SK-N-SH treated with all-trans-retinoic acid at 6 μM for 48 hours (cell line): ENCODE data around the gene FAM228A.
"Not testable (repeated sequence)": the region's sequence is repeated elsewhere in the genome, so short reads cannot be mapped to it uniquely, and the experiment has no call there.

Source experiments
- ATAC-seq: fragments of 200-7000 bp; cut with Tn5 transposase; 3 replicates; pipeline ENCODE4 v1.9.1; 2020; ENCODE audit warnings: mild to moderate bottlenecking, moderate library complexity
- ARNTL ChIP-seq: fragments of 450-650 bp; formaldehyde crosslinking; IDR thresholded peaks from 2 replicates; pipeline ENCODE4 v1.5.0; 2020; ENCODE audit warnings: low read depth, mild to moderate bottlenecking, moderate library complexity, borderline replicate concordance
- BACH2 ChIP-seq: fragments of 250-450 bp; sonication (Bioruptor Pico); IDR thresholded peaks from 2 replicates; pipeline ENCODE4 v1.9.0; 2021; ENCODE audit warnings: mild to moderate bottlenecking, borderline replicate concordance
- CSDC2 ChIP-seq: fragments of 250-450 bp; sonication (Bioruptor Pico); IDR thresholded peaks from 2 replicates; pipeline ENCODE4 v1.5.0; 2020; ENCODE audit warnings: mild to moderate bottlenecking, moderate library complexity
- ESRRG ChIP-seq: fragments of 250-450 bp; sonication (Bioruptor Pico); IDR thresholded peaks from 2 replicates; pipeline ENCODE4 v1.6.1; 2021; ENCODE audit warnings: mild to moderate bottlenecking
- GLIS3 ChIP-seq: fragments of 250-450 bp; sonication (Bioruptor Pico); IDR thresholded peaks from 2 replicates; pipeline ENCODE4 v1.5.0; 2020; ENCODE audit warnings: mild to moderate bottlenecking, moderate library complexity
- ISL1 ChIP-seq: fragments of 250-450 bp; sonication (Bioruptor Pico); IDR thresholded peaks from 2 replicates; pipeline ENCODE4 v2.1.2; 2022; ENCODE audit warnings: mild to moderate bottlenecking, moderate library complexity
- OSR1 ChIP-seq: fragments of 250-450 bp; sonication (Bioruptor Pico); IDR thresholded peaks from 2 replicates; pipeline ENCODE4 v1.8.0; 2022; ENCODE audit warnings: moderate library complexity, mild to moderate bottlenecking, inconsistent platforms
- PPARA ChIP-seq: fragments of 250-450 bp; sonication (Bioruptor Pico); IDR thresholded peaks from 2 replicates; pipeline ENCODE4 v1.5.0; 2020; ENCODE audit warnings: mild to moderate bottlenecking, borderline replicate concordance
- RARB ChIP-seq: fragments of 250-450 bp; sonication (Bioruptor Pico); IDR thresholded peaks from 2 replicates; pipeline ENCODE4 v1.8.0; 2021; ENCODE audit warnings: mild to moderate bottlenecking, moderate library complexity
- SNAI2 ChIP-seq: fragments of 250-450 bp; sonication (Bioruptor Pico); IDR thresholded peaks from 2 replicates; pipeline ENCODE4 v1.5.0; 2020; ENCODE audit warnings: mild to moderate bottlenecking, moderate library complexity
- TCF4 ChIP-seq: fragments of 250-450 bp; sonication (Bioruptor Pico); IDR thresholded peaks from 2 replicates; pipeline ENCODE4 v1.8.0; 2021; ENCODE audit warnings: mild to moderate bottlenecking, moderate library complexity, borderline replicate concordance
- TOX ChIP-seq: fragments of 250-450 bp; sonication (Bioruptor Pico); IDR thresholded peaks from 2 replicates; pipeline ENCODE4 v1.8.0; 2021; ENCODE audit warnings: mild to moderate bottlenecking, moderate library complexity, borderline replicate concordance
- TSHZ2 ChIP-seq: fragments of 250-450 bp; sonication (Bioruptor Pico); IDR thresholded peaks from 2 replicates; pipeline ENCODE4 v1.5.0; 2020; ENCODE audit warnings: mild to moderate bottlenecking, moderate library complexity
- ZC3H10 ChIP-seq: fragments of 250-450 bp; sonication (Bioruptor Pico); IDR thresholded peaks from 2 replicates; pipeline ENCODE4 v1.5.1; 2021; ENCODE audit warnings: mild to moderate bottlenecking, moderate library complexity
- ZFP3 ChIP-seq: fragments of 250-450 bp; sonication (Bioruptor Pico); IDR thresholded peaks from 2 replicates; pipeline ENCODE4 v1.5.0; 2020; ENCODE audit warnings: mild to moderate bottlenecking, moderate library complexity
- ZFP30 ChIP-seq: fragments of 450-650 bp; formaldehyde crosslinking; IDR thresholded peaks from 2 replicates; pipeline ENCODE4 v1.5.0; 2022; ENCODE audit warnings: mild to moderate bottlenecking, moderate library complexity
- ZNF565 ChIP-seq: fragments of 450-650 bp; formaldehyde crosslinking; conservative IDR thresholded peaks from 2 replicates; pipeline ENCODE4 v1.5.0; 2020; ENCODE audit warnings: low read depth, mild to moderate bottlenecking, moderate library complexity
- ZNF70 ChIP-seq: fragments of 450-650 bp; formaldehyde crosslinking; IDR thresholded peaks from 2 replicates; pipeline ENCODE4 v1.5.0; 2020; ENCODE audit warnings: mild to moderate bottlenecking, moderate library complexity
- ZNF8 ChIP-seq: fragments of 450-650 bp; formaldehyde crosslinking; IDR thresholded peaks from 2 replicates; pipeline ENCODE4 v1.5.0; 2020; ENCODE audit warnings: mild to moderate bottlenecking, moderate library complexity
- TF ChIP-seq, protein P1 (sequence below): fragments of 250-450 bp; sonication (Bioruptor Pico); IDR thresholded peaks from 2 replicates; pipeline ENCODE4 v1.5.1; 2020; ENCODE audit warnings: low read depth, mild to moderate bottlenecking, moderate library complexity
- TF ChIP-seq, protein P2 (sequence below): fragments of 250-450 bp; sonication (Bioruptor Pico); IDR thresholded peaks from 2 replicates; pipeline ENCODE4 v1.8.0; 2021; ENCODE audit warnings: low read depth, mild to moderate bottlenecking, moderate library complexity, borderline replicate concordance
- TF ChIP-seq, protein P3 (sequence below): fragments of 250-450 bp; sonication (Bioruptor Pico); IDR thresholded peaks from 2 replicates; pipeline ENCODE4 v1.5.1; 2021; ENCODE audit warnings: mild to moderate bottlenecking, moderate library complexity
- TF ChIP-seq, protein P4 (sequence below): fragments of 250-450 bp; sonication (Bioruptor Pico); IDR thresholded peaks from 2 replicates; pipeline ENCODE4 v1.8.0; 2020; ENCODE audit warnings: mild to moderate bottlenecking, moderate library complexity, borderline replicate concordance

Gene FAM228A

DNA sequence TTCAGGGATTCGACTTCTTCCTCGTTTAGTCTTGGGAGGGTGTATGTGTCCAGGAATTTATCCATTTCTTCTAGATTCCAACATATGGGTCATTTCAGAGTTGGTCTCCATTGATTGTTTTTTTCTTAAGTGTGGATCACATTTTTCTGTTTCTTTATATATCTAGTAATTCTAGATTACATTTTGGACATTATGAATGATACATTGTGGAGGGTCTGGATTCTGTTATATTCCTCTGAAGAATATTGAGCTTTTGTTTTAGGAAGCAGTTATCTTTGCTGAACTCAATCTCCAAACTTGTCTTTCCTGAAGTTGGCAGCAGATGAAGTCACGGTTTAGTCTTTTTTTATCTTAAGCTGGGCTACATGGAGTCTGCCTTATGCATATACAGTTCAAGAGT is 42.3 kb upstream of the FAM228A start:
- ATAC-seq, result no peak
- TF ChIP-seq BACH2 (CRISPR knock-in tag), result no peak
- TF ChIP-seq ARNTL, result no peak
- TF ChIP-seq ZFP30 (CRISPR knock-in tag), result no peak
- TF ChIP-seq ESRRG (CRISPR knock-in tag), result no peak
- no peak for TF ChIP-seq GLIS3
- TF ChIP-seq OSR1 (CRISPR knock-in tag), result no peak
- TF ChIP-seq TSHZ2 (CRISPR knock-in tag), result no peak
- no peak for TF ChIP-seq PPARA (CRISPR knock-in tag)
- TF ChIP-seq RARB (CRISPR knock-in tag), result no peak
- no peak for TF ChIP-seq TCF4 (CRISPR knock-in tag)
- TF ChIP-seq ZC3H10 (CRISPR knock-in tag), result no peak

- not testable (repeated sequence) for ATAC-seq
These were observed 34.5 kb upstream of the FAM228A start for GRCh38 chr2:24140305-24140704.

DNA sequence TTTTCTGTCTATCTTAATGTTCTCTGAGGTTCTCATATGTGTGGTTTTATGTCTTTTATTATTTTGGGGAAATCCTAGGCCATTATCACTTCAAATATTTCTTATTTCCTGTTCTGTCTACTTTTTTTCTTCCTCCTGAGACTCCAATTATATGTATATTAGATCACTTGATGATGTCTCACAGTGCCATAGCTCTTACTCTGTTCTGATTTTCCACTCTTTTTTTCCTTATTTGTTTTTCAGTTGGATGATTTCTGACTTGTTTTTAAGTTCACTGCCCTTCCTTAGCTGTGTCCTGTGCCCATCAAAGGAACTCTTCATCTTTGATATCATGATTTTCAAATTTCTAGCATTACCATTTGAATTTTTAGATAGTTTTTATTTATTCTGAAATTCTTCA is 27.5 kb upstream of the FAM228A start:
- TF ChIP-seq ESRRG (CRISPR knock-in tag), result no peak
- TF ChIP-seq ZFP30 (CRISPR knock-in tag), result no peak
- TF ChIP-seq ZNF8 (CRISPR knock-in tag), result no peak
- no peak for TF ChIP-seq ISL1 (CRISPR knock-in tag)
- TF ChIP-seq, protein P1, sequence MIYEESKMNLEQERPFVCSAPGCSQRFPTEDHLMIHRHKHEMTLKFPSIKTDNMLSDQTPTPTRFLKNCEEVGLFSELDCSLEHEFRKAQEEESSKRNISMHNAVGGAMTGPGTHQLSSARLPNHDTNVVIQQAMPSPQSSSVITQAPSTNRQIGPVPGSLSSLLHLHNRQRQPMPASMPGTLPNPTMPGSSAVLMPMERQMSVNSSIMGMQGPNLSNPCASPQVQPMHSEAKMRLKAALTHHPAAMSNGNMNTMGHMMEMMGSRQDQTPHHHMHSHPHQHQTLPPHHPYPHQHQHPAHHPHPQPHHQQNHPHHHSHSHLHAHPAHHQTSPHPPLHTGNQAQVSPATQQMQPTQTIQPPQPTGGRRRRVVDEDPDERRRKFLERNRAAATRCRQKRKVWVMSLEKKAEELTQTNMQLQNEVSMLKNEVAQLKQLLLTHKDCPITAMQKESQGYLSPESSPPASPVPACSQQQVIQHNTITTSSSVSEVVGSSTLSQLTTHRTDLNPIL (CRISPR knock-in tag), result no peak
- TF ChIP-seq ARNTL, result no peak
- no peak for TF ChIP-seq CSDC2 (CRISPR knock-in tag)
- TF ChIP-seq ZNF70 (CRISPR knock-in tag), result no peak
- TF ChIP-seq, protein P2, sequence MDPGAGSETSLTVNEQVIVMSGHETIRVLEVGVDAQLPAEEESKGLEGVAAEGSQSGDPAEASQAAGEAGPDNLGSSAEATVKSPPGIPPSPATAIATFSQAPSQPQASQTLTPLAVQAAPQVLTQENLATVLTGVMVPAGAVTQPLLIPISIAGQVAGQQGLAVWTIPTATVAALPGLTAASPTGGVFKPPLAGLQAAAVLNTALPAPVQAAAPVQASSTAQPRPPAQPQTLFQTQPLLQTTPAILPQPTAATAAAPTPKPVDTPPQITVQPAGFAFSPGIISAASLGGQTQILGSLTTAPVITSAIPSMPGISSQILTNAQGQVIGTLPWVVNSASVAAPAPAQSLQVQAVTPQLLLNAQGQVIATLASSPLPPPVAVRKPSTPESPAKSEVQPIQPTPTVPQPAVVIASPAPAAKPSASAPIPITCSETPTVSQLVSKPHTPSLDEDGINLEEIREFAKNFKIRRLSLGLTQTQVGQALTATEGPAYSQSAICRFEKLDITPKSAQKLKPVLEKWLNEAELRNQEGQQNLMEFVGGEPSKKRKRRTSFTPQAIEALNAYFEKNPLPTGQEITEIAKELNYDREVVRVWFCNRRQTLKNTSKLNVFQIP, result no peak
- TF ChIP-seq BACH2 (CRISPR knock-in tag), result no peak
- no peak for TF ChIP-seq ZFP3 (CRISPR knock-in tag)
- TF ChIP-seq, protein P3, sequence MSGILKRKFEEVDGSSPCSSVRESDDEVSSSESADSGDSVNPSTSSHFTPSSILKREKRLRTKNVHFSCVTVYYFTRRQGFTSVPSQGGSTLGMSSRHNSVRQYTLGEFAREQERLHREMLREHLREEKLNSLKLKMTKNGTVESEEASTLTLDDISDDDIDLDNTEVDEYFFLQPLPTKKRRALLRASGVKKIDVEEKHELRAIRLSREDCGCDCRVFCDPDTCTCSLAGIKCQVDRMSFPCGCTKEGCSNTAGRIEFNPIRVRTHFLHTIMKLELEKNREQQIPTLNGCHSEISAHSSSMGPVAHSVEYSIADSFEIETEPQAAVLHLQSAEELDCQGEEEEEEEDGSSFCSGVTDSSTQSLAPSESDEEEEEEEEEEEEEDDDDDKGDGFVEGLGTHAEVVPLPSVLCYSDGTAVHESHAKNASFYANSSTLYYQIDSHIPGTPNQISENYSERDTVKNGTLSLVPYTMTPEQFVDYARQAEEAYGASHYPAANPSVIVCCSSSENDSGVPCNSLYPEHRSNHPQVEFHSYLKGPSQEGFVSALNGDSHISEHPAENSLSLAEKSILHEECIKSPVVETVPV (CRISPR knock-in tag), result no peak
- no peak for TF ChIP-seq ZNF565
- no peak for TF ChIP-seq ZC3H10 (CRISPR knock-in tag)
- TF ChIP-seq GLIS3, result no peak
- TF ChIP-seq, protein P4, sequence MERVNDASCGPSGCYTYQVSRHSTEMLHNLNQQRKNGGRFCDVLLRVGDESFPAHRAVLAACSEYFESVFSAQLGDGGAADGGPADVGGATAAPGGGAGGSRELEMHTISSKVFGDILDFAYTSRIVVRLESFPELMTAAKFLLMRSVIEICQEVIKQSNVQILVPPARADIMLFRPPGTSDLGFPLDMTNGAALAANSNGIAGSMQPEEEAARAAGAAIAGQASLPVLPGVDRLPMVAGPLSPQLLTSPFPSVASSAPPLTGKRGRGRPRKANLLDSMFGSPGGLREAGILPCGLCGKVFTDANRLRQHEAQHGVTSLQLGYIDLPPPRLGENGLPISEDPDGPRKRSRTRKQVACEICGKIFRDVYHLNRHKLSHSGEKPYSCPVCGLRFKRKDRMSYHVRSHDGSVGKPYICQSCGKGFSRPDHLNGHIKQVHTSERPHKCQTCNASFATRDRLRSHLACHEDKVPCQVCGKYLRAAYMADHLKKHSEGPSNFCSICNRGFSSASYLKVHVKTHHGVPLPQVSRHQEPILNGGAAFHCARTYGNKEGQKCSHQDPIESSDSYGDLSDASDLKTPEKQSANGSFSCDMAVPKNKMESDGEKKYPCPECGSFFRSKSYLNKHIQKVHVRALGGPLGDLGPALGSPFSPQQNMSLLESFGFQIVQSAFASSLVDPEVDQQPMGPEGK (CRISPR knock-in tag), result no peak
- TF ChIP-seq SNAI2 (CRISPR knock-in tag), result no peak
- no peak for TF ChIP-seq PPARA (CRISPR knock-in tag)
- TF ChIP-seq TOX (CRISPR knock-in tag), result no peak
- no peak for ATAC-seq
